Loucy (cell line): ENCODE measurements around the gene MADD.

Experiments used
- EZH2phosphoT487 ChIP-seq: fragments of 200-600 bp; IDR thresholded peaks from 2 replicates; pipeline ENCODE4 v1.6.1; 2018; ENCODE audit warnings: antibody characterized with exemption, mild to moderate bottlenecking, moderate library complexity, borderline replicate concordance
- TF ChIP-seq, protein P1 (sequence below): fragments of 200-600 bp; sonication (generic); conservative IDR thresholded peaks from 2 replicates; pipeline ENCODE4 v1.5.1; 2014; ENCODE audit warnings: mild to moderate bottlenecking, antibody characterized with exemption, low read length

DNA sequence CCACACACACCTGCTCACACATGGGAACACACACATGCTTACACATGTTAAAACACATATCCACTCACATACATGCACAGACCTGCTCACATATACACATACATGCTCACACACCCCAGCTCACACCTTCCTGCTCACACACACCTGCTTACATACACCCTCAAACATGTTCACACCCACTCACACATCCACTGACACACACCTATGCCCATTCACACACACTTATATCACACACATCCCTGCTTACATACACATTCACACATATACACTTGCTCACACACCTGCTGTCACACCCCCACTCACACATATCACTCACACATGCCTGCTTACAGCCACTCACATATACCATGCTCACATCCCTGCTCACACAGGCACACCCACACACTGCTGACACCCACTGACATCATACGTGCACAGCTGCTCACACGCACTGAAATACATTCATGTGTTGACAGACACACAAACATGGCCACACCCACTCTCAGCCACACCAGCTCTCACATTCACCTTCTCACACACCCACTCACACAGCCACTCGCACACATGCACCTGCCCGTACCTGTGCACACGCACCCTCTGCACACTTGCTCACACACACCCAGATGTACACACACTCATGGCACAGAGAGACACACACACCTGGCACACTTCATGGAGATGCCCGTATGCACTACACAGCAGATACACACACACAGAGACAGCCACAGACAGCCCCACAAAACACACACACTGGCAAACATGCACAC is 88.2 kb downstream of the MADD start:
- TF ChIP-seq, protein P1, sequence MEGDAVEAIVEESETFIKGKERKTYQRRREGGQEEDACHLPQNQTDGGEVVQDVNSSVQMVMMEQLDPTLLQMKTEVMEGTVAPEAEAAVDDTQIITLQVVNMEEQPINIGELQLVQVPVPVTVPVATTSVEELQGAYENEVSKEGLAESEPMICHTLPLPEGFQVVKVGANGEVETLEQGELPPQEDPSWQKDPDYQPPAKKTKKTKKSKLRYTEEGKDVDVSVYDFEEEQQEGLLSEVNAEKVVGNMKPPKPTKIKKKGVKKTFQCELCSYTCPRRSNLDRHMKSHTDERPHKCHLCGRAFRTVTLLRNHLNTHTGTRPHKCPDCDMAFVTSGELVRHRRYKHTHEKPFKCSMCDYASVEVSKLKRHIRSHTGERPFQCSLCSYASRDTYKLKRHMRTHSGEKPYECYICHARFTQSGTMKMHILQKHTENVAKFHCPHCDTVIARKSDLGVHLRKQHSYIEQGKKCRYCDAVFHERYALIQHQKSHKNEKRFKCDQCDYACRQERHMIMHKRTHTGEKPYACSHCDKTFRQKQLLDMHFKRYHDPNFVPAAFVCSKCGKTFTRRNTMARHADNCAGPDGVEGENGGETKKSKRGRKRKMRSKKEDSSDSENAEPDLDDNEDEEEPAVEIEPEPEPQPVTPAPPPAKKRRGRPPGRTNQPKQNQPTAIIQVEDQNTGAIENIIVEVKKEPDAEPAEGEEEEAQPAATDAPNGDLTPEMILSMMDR = no peak
- TF ChIP-seq EZH2phosphoT487 = no peak
